Liver (tissue), 9 donors: ENCODE results near the gene MAMDC4. TPM values are rescaled to one million over a fixed set of nuclear protein-coding genes. Genes with fewer than 3 reads are reported as not detected.

ENCODE experiments used
- DNase-seq: peaks from one replicate; pipeline ENCODE4 v3.0.0-alpha.2; 2017; ENCODE audit warnings: low spot score
- H3K27ac ChIP-seq, 2 donors: one replicate each; pipeline ENCODE4 v1.7.0; 2013; ENCODE audit warnings: inconsistent platforms in 2 of 2, low read length in 2 of 2, control low read depth in 1 of 2, low read depth in 1 of 2, mild to moderate bottlenecking in 1 of 2
- H3K27me3 ChIP-seq, 4 donors: one replicate each; pipeline versions ENCODE4 v1.6.1 to v1.7.0; 2013; ENCODE audit warnings: low read length in 3 of 4, inconsistent platforms in 1 of 4, mild to moderate bottlenecking in 1 of 4, moderate library complexity in 1 of 4; ENCODE audit not compliant: control insufficient read depth in 4 of 4, insufficient read depth in 4 of 4
- H3K36me3 ChIP-seq, 4 donors: one replicate each; pipeline versions ENCODE4 v1.6.1 to v1.7.0; 2013; ENCODE audit warnings: low read length in 3 of 4, mild to moderate bottlenecking in 3 of 4, low read depth in 1 of 4, moderate library complexity in 1 of 4; ENCODE audit not compliant: control insufficient read depth in 4 of 4, insufficient read depth in 3 of 4
- H3K4me1 ChIP-seq, 4 donors: one replicate each; pipeline versions ENCODE4 v1.6.1 to v1.7.0; 2013; ENCODE audit warnings: low read length in 3 of 4, mild to moderate bottlenecking in 3 of 4, moderate library complexity in 1 of 4; ENCODE audit not compliant: control insufficient read depth in 4 of 4, insufficient read depth in 4 of 4
- H3K4me3 ChIP-seq, 3 donors: one replicate each; pipeline versions ENCODE4 v1.6.1 to v1.7.0; 2013; ENCODE audit warnings: low read length in 3 of 3, control low read depth in 1 of 3, low read depth in 1 of 3, mild to moderate bottlenecking in 1 of 3
- H3K9ac ChIP-seq, 2 donors: one replicate each; pipeline ENCODE4 v1.7.0; 2013; ENCODE audit warnings: low read length in 2 of 2, mild to moderate bottlenecking in 2 of 2, moderate library complexity in 2 of 2, control low read depth in 1 of 2, low read depth in 1 of 2
- H3K9me3 ChIP-seq, 4 donors: one replicate each; pipeline versions ENCODE4 v1.6.1 to v1.7.0; 2013; ENCODE audit warnings: low read length in 3 of 4; ENCODE audit not compliant: control insufficient read depth in 4 of 4
- FOXA1 ChIP-seq: IDR thresholded peaks from 2 replicates; pipeline ENCODE4 v1.6.1; 2016; ENCODE audit warnings: antibody characterized with exemption
- GABPA ChIP-seq, 2 donors: IDR thresholded peaks in 1 of 2; conservative IDR thresholded peaks in 1 of 2; 2 replicates each; pipeline ENCODE4 v1.6.1; 2016; ENCODE audit warnings: antibody characterized with exemption in 2 of 2, mild to moderate bottlenecking in 1 of 2, moderate library complexity in 1 of 2
- HNF4A ChIP-seq, 2 donors: conservative IDR thresholded peaks; 2 replicates each; pipeline ENCODE4 v1.6.1; 2016; ENCODE audit warnings: antibody characterized with exemption in 2 of 2, mild to moderate bottlenecking in 2 of 2
- HNF4G ChIP-seq: IDR thresholded peaks from 2 replicates; pipeline ENCODE4 v1.6.1; 2016; ENCODE audit warnings: antibody characterized with exemption
- NR2F2 ChIP-seq: IDR thresholded peaks from 2 replicates; pipeline ENCODE4 v1.6.1; 2016; ENCODE audit warnings: antibody characterized with exemption
- RAD21 ChIP-seq, 2 donors: IDR thresholded peaks; 2 replicates each; pipeline ENCODE4 v1.6.1; 2016; ENCODE audit warnings: antibody characterized with exemption in 2 of 2, mild to moderate bottlenecking in 2 of 2
- RXRA ChIP-seq, 2 donors: IDR thresholded peaks; 2 replicates each; pipeline ENCODE4 v1.6.1; 2017 to 2018; ENCODE audit warnings: antibody characterized with exemption in 2 of 2, mild to moderate bottlenecking in 1 of 2
- SP1 ChIP-seq: IDR thresholded peaks from 2 replicates; pipeline ENCODE4 v1.6.1; 2018; ENCODE audit warnings: antibody characterized with exemption, mild to moderate bottlenecking
- TAF1 ChIP-seq: conservative IDR thresholded peaks from 2 replicates; pipeline ENCODE4 v1.6.1; 2016; ENCODE audit warnings: antibody characterized with exemption, mild to moderate bottlenecking
- WGBS: extraction: QIAGEN DNeasy Blood & Tissue Kit; methylation state at CpG from one replicate; pipeline ENCODE4 v1.1.7; 2013; 5-methylcytosine and 5-hydroxymethylcytosine counted together
- polyA plus RNA-seq, 2 donors: library from polyadenylated mRNA; stranded (reverse) in 1 of 2; unstranded in 1 of 2; fragments of 200-250 nt in 1 of 2; fragments of >200 nt in 1 of 2; fragmentation: Nextera tagmentation in 1 of 2; extraction: Ambion mirVana in 1 of 2; gene quantifications; one replicate each; pipeline versions ENCODE4 v1.2.1 to v1.2.3, GENCODE V29; 2013 to 2015
- total RNA-seq, 2 donors: library from RNA; depleted of rRNA; stranded (reverse); fragments of >200 nt; gene quantifications; one replicate each; pipeline ENCODE4 v1.2.3, GENCODE V29; 2014
- TF ChIP-seq, protein P1 (sequence below): IDR thresholded peaks from 2 replicates; pipeline ENCODE4 v1.6.1; 2016; ENCODE audit warnings: antibody characterized with exemption
- TF ChIP-seq, protein P2 (sequence below): IDR thresholded peaks from 2 replicates; pipeline ENCODE4 v1.6.1; 2016; ENCODE audit warnings: antibody characterized with exemption
- TF ChIP-seq, protein P3 (sequence below): IDR thresholded peaks from 2 replicates; pipeline ENCODE4 v1.6.1; 2016; ENCODE audit warnings: antibody characterized with exemption, mild to moderate bottlenecking
- donor health status: healthy.
- donor health status: healthy.
- donor health status: healthy.
- donor health status: healthy.
- donor health status: healthy.

Gene MAMDC4
- total and polyA plus RNA-seq, 4 donors: 2.4 to 8.1 (median 3.9) TPM

DNA sequence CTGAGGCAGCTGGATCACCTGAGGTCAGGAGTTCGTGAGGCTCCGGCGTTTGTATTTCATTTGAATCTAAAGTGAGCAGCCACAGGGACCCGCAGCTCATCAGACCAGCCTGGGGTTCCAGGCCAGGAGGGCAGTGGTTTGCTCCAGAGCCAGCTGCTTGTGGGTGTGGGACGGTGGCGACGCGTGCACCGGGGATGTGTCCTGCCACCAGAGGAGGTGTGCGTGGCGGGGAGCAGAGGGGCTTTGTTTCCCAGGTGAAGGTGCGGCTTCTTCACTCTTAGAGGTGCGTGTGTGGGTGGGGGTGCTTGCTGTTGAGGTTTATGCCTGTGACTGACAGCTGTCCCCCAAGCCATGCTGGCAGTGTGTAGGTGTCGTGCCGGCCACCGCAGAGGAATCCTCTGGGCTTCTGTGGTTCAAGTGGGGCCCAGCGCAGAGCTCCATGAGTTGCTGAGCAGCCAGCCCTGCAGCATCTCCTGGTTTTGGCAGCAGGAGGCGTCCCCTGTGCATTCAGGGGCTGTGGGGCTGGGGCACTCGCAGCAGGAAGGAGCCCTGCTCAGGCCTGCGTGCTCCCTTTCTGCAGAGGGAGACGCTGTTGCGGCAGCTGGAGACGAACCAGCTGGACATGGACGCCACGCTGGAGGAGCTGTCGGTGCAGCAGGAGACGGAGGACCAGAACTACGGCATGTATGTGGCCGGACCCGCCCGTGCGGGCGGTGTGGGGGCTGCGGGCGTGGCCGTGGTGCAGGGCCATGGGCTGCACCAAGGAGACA is 16.8 kb upstream of the MAMDC4 start:
- TF ChIP-seq FOXA1: no peak
- TF ChIP-seq GABPA (IDR thresholded peaks at IDR 0.05 in 1 of 2, conservative IDR thresholded peaks at IDR 0.05 in 1 of 2): no peak
- TF ChIP-seq SP1: no peak
- no peak for TF ChIP-seq NR2F2
- TF ChIP-seq HNF4G: no peak
- TF ChIP-seq, protein P1, sequence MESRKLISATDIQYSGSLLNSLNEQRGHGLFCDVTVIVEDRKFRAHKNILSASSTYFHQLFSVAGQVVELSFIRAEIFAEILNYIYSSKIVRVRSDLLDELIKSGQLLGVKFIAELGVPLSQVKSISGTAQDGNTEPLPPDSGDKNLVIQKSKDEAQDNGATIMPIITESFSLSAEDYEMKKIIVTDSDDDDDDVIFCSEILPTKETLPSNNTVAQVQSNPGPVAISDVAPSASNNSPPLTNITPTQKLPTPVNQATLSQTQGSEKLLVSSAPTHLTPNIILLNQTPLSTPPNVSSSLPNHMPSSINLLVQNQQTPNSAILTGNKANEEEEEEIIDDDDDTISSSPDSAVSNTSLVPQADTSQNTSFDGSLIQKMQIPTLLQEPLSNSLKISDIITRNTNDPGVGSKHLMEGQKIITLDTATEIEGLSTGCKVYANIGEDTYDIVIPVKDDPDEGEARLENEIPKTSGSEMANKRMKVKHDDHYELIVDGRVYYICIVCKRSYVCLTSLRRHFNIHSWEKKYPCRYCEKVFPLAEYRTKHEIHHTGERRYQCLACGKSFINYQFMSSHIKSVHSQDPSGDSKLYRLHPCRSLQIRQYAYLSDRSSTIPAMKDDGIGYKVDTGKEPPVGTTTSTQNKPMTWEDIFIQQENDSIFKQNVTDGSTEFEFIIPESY: no peak
- 95% methylated on average over 36 of the region's 36 CpGs for WGBS
- Histone ChIP-seq H3K27me3 (no peaks in the 10 kb centered on the region), H3K36me3 (peaks cover 7 to 26% (median 23%) of the 10 kb centered on the region in 4 donors), H3K9me3 (no peaks in the 10 kb centered on the region), H3K4me3 (no peak overlapping the region), H3K27ac (no peak overlapping the region), H3K9ac (no peak overlapping the region), H3K4me1 (peaks cover 0 to 3% (median under 1%) of the 10 kb centered on the region in 4 donors)
- DNase-seq: no peak

DNA sequence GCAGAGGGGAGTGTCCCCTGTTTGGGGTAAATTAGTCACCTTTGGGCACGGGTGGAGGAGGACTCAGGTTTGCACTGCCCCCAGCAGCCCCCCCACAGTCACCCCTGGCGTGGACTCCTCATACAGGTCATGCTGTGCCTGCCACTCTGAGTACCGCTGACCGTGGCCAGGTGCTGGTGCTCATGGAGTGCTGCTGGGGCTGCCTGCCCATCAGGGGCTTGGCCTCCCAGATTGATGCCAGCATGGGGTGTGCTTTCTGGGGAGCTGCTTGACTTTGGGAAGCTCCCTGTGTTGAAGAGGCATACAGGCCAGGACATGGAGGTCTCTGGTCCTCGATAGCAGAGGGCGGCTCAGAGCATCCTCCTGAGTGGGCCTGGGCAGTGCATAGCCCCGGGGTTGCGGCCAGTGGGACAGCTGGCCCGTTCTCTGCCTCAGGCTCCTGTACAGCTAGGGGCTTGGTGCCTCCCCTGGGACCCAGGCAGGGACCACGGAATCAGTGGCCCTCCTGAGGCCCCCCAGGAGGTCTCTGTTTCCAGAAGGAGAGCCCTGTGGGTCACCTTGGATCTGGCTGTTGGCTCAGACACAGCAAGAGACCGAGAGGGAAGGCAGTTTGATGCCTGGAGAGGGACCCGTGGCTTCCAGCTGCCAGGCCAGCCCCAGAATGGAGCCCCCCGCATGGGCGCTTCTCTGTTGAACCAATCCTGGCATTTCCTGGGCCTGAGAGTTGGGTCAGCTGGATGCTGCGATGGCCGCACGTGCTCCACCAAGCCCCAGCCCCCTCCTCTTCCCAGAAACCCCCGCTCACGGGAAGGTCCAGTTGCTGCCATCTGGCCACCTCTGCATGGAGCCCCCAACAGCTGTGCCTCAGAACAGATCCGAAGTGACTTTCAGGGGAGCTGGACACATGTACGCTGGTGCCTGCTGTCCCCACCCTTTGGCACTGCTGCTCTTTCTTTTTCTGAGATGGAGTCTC is 15.9 kb upstream of the MAMDC4 start:
- WGBS: 92% methylated on average over 21 of the region's 21 CpGs
- Histone ChIP-seq H3K36me3 (peaks cover 7 to 20% (median 18%) of the 10 kb centered on the region in 4 donors), H3K4me1 (peaks cover 1 to 9% (median 8%) of the 10 kb centered on the region in 4 donors), H3K27ac (no peak overlapping the region), H3K4me3 (no peak overlapping the region), H3K9ac (no peak overlapping the region), H3K27me3 (no peaks in the 10 kb centered on the region), H3K9me3 (no peaks in the 10 kb centered on the region)
- DNase-seq: no peak
- TF ChIP-seq, protein P2, sequence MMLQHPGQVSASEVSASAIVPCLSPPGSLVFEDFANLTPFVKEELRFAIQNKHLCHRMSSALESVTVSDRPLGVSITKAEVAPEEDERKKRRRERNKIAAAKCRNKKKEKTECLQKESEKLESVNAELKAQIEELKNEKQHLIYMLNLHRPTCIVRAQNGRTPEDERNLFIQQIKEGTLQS: no peak
- TF ChIP-seq NR2F2: no peak
- TF ChIP-seq SP1: no peak
- no peak for TF ChIP-seq TAF1
- TF ChIP-seq, protein P1: no peak
- TF ChIP-seq RAD21 (IDR thresholded peaks at IDR 0.05): no peak
- no peak for TF ChIP-seq HNF4A (conservative IDR thresholded peaks at IDR 0.05)
- no peak for TF ChIP-seq HNF4G
- TF ChIP-seq, protein P3, sequence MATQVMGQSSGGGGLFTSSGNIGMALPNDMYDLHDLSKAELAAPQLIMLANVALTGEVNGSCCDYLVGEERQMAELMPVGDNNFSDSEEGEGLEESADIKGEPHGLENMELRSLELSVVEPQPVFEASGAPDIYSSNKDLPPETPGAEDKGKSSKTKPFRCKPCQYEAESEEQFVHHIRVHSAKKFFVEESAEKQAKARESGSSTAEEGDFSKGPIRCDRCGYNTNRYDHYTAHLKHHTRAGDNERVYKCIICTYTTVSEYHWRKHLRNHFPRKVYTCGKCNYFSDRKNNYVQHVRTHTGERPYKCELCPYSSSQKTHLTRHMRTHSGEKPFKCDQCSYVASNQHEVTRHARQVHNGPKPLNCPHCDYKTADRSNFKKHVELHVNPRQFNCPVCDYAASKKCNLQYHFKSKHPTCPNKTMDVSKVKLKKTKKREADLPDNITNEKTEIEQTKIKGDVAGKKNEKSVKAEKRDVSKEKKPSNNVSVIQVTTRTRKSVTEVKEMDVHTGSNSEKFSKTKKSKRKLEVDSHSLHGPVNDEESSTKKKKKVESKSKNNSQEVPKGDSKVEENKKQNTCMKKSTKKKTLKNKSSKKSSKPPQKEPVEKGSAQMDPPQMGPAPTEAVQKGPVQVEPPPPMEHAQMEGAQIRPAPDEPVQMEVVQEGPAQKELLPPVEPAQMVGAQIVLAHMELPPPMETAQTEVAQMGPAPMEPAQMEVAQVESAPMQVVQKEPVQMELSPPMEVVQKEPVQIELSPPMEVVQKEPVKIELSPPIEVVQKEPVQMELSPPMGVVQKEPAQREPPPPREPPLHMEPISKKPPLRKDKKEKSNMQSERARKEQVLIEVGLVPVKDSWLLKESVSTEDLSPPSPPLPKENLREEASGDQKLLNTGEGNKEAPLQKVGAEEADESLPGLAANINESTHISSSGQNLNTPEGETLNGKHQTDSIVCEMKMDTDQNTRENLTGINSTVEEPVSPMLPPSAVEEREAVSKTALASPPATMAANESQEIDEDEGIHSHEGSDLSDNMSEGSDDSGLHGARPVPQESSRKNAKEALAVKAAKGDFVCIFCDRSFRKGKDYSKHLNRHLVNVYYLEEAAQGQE: no peak
- no peak for TF ChIP-seq RXRA (IDR thresholded peaks at IDR 0.05)
